NCI-H526 treated with DMSO at 0.1 percent for 48 hours (cell line): ENCODE results near the gene MORC3.
"Not testable (repeated sequence)": the region's sequence is repeated elsewhere in the genome, so short reads cannot be mapped to it uniquely, and the experiment has no call there.

Experiments used
- DNase-seq: peaks from one replicate; lab custom pipeline; 2025; lab: John Stamatoyannopoulos, UW

MORC3 gene

DNA sequence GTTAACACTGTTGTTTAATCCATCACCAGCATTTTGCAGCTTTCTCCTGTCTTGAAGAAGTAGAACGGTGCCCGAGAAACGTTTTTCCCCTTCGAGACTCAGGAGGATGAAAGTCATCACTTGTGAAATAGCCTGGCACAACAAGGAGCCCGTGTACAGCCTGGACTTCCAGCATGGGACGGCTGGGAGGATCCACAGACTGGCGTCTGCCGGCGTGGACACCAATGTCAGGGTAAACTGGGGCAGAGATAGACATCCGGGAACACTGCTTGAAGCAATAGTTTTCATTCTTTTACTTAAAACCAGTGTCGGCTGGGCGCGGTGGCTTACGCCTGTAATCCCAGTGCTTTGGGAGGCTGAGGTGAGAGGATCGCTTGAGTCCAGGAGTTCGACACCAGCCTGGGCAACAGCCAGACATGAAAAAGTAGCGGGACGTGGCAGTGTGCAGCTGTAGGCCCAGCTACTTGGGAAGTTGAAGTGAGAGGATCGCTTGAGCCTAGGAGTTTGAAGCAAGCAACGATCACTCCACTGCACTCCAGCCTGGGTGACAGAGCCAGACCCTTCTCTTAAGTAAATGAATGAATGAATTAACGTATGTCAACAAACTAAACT, 66.1 kb downstream of the MORC3 start:
- DNase-seq, result no peak

DNA sequence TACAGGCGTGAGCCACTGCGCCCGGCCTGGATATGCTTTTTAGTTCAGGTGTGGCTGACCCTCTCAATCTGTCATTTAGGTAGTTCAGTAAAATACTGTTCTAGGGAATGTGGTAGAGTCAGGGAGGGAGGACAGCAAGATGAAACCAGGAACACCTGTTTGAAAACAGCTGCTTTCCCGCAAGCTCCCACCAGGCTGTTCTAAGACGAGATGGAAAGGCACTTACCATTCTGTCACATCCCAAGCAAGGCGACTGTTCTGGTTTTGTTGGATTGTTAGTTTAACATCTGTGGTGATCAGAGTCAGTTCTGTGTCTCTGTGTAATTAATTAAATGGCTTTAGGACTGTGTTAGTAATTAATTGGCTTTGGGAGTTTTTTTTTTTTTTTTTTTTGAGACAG, 68.1 kb downstream of the MORC3 start:
- DNase-seq, result no peak

DNA sequence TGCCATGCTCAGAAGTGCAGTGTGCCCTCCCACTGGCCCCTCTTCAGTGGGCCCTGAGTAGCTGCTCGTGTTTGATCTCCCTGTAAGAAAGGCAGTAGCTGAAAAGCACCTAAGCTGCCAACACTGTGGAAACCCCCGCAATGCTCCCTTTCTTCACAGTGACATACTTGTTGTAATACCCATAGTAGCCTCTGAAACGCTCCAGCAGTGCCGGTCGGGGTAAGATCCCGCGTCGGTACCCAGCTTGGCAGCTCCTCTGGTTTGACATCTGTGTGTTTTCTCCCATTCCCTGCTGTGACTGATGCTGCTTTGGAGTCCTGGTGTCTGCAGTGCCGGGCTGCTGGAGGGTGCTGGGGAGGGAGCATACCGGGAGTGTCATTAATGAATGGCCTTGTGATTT, 68.8 kb downstream of the MORC3 start:
- DNase-seq, result no peak

DNA sequence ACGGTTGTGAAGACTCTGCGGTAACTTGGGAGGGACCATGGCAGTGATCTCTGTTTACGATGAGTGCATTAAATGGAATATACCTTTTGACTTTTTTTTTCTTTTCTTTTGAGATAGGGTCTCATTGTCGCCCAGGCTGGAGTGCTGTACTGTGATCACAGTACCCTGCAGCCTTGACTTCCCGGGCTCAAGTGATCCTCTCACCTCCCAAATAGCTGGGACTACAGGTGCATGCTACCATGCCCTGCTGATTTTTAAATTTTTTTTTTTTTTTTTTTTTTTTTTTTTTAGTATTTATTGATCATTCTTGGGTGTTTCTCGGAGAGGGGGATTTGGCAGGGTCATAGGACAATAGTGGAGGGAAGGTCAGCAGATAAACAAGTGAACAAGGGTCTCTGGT, 71.7 kb downstream of the MORC3 start:
- DNase-seq, result not testable (repeated sequence)

DNA sequence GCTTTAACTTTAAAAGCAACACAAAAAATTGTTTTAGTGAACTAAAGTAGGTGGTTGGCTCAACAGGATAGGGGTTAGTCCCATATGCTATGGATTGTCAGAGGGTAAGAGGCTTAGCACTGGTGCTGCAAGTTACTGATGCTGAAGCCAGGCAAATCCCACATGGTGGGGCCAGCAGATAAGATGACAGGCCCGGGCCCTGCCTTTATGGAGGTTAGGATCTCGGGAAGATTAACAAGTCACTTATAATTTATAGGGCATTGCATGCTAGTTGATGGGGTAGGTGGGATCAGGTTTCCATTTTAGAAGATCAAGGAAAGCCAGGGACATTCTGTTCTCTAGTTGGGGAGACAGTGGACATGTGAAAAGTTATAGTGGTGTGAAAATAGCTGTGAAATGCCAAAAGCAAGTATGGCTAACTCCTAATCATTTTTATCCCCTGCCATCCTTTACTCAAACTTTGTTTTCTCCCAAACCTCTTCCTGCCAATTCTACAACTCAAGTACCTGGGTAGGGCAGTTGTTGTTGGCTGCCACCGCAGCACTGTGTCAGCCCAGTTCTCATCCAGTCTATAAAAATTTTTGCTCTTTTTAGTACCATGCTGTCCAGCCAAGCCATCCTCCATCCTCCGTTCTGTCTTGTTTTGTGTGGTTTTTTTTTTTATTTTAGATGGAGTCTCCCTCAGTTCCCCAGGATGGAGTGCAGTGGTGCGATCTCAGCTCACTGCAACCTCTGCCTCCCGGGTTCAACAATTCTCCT, 75.5 kb downstream of the MORC3 start:
- no peak for DNase-seq

DNA sequence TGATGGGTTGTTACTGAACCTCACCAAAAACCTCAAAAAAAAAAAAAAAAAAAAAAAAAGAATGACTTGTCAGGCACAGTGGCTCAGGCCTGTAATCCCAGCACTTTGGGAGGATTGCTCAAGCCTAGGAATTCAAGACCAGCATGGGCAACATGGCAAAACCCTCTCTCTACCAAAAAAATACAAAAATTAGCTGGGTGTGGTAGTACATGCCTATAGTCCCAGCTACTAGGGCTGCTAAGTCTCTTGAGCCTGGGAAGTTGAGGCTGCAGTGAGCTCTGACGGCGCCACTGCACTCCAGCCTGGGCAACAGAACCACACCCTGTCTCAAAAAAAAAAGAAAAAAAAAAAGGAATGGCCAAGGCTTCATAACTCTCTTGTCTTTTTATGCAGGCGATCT, 76.3 kb downstream of the MORC3 start:
- DNase-seq, result no peak

DNA sequence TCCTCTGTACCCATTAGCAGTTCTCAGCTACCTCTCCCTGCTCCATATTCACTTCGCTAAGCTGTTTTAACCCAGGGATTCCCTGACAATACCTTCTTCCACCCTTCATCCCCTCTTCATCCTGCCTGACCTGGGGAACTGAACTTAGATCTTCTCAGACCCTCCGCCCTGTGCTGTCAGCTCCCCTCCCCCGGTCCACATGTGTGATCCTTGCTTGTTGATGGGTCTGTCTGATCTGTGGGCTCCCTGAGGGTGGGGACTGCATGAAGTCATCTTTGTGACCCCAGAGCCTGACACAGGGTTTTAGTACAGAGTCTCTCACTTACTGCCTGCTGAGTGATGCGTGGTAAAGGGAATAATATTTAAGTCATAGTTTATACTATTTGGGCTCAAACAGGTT, 77.0 kb downstream of the MORC3 start:
- DNase-seq, result no peak

DNA sequence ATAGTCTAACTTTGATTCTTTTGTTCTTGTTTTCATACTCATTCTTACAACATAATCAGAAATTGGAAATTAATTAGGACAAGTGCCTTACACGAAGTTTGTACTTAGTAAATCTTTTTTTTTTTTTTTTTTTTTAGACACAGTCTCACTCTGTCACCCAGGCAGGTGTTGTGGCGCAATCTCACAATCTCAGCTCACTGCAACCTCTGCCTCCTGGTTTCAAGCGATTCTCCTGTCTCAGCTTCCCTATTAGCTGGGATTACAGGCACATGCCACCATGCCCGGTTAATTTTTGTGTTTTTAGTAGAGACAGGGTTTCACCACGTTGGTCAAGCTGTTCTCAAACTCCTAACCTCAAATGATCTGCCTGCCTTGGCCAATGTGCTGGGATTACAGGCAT, 77.6 kb downstream of the MORC3 start:
- DNase-seq, result no peak

DNA sequence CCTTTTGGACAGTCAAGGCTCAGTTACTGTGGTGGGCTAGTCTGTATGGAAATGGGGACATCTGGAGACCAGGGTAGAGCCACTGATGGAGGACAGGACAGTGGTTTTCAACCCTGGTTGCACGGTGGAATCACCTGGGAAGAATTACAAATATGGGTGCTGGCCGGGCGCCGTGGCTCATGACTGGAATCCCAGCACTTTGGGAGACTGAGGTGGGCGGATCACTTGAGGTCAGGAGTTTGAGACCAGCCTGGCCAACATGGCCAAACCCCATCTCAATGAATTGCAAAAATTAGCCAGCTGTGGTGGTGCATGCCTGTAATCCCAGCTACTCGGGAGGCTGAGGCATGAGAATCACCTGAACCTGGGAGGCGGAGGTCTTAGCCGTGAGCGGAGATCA, 79.7 kb downstream of the MORC3 start:
- DNase-seq, result not testable (repeated sequence)

DNA sequence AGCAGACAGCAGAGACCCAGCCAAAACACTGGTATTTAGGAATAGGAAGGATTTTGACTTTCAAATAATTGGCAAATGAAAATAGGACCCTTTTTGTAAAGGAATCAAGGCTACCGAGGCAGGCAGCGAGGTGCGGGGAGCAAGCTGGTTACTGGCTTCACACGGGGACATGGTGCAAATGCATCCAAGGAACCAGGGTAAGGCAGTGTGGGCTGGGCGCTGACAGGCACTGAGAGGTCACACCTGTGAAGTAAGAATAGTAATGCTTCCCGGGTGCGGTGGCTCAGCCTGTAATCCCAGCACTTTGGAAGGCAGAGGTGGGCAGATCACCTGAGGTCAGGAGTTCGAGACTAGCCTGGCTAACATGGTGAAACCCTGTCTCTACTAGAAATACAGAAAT, 80.7 kb downstream of the MORC3 start:
- no peak for DNase-seq

DNA sequence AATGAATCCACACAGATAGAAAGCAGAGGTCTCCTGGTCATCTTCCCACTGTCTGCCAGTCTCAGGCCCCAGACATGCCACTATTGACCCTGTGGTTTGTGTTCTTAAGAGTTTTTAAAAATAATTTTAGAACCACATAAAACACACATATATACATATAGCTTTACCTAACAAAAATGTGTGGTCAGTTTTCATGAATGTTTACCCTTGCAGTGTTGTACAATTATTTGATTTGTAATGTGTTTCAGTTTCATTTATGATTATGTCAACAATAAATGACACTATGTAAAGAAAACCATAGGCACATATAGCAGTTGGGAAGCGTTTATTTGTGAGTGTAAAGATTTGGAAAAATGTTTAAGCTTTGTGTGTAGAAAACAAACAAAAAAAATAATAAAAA, 82.3 kb downstream of the MORC3 start:
- no peak for DNase-seq

DNA sequence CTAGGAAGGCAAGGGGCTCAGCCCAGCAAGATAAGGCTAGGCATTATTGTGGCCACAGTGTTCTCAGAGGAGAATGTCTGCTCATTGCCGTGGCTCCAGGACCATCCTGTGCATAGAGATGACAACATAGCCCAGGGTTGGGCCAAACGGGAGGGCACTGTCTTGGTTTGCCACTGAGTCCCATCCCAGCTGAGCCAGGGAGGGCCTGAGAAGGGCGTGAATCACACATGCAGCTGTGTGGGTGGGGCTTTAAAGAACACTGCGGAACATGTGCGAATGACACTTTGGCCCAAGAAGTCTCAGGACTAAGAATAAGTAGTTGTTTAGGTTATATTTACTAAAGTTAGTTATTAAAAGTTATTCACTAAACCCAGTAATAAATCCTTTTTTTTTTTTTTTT, 83.7 kb downstream of the MORC3 start:
- DNase-seq, result no peak

DNA sequence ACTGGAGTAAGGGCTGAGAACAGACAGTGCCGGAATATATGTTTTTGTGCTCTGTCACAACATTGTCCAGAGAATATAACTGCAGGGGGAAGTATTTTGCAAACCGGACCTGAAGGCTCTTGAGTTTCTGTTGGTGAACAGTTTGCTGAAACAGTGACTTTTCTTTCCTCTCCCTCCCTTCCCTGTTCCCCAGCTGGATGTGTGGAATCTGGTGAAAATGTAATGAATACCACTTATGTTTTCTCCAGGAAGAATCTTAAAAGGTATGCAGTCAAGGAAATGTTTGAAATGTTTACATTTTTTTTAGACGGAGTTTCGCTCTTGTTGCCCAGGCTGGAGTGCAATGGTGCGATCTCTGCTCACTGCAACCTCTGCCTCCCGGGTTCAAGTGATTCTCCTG, 88.6 kb downstream of the MORC3 start:
- no peak for DNase-seq

DNA sequence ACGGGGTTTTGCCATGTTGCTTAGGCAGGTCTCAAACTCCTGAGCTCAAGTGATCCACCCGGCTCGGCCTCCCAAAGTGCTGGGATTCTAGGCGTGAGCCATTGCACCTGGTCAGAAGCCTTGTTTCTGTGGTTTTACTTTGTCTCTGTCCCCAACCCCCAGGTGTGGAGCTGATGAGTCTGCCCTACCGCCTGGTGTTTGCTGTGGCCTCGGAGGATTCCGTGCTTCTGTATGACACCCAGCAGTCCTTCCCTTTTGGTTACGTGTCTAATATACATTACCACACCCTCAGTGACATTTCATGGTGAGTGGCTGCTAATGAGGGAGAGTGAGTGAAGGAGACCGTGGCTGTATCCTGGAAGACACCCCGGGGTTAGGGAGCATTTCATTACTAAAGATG, 91.3 kb downstream of the MORC3 start:
- no peak for DNase-seq

DNA sequence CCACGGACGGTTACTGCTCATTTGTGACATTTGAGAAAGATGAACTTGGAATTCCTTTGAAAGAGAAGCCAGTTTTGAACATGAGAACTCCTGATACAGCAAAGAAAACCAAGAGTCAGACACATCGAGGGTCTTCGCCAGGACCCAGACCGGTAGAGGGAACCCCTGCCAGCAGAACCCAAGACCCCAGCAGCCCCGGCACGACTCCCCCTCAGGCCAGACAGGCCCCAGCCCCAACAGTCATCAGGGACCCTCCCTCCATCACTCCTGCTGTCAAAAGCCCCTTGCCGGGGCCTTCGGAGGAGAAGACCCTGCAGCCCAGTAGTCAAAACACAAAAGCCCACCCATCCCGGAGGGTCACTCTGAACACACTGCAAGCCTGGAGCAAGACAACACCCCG, 92.9 kb downstream of the MORC3 start:
- DNase-seq, result no peak

DNA sequence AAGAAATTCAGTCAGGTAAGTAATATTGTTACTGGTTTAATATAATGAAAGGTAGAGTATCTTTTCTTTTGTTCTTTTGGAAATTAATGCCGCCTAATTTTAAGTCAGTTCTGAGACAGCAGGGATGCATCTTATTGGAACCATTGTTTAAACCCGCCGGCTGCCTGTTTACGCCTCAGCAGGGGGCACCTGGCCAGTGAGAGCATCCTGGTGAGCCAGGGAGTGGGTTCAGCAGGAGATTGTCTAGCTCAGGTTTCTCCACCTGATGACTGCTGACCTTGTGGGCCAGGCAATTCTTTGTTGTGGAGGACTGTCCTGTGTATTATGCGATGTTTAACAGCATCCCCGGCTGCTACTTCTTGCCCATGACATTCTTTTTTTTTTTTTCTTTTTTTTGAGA, 95.4 kb downstream of the MORC3 start:
- DNase-seq, result no peak

DNA sequence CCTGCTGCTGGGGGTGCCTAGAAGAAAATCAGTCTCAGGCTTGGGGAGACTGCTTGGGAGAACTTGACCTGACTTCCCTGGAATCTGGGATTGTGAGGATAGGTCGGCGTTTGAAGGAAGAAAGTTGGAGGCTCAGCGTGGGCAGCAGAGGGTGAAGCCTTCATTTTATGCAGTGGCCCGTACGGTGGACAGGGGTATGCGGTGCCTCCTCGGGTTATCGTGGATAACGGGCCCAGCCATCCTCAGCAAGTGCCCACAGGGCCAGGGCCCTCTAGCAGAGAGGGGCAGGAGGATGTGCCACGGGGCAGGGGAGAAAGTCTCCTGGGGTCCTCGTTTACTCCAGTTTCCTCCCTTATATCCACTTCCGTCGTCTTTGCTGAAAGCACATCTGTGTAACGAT, 99.2 kb downstream of the MORC3 start:
- no peak for DNase-seq

DNA sequence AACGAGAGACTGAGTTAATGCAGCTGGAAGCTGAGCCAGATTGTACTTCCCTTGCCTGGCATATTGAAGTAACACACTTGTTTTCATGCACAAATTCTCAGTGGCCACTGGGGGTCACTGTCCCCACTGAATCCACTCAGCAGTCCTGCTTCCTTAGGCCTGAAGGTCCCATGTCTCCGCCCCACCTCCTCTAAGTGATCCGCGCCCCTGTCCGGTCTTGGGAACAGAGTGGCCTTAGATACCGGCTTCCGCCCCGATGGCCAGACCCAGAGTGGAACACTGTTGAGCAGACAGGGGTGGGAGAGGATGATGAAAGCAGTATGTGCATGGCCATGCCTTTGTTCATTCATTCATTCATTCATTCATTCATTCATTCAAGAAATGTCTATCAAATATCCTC, 100.0 kb downstream of the MORC3 start:
- peak; percentile 60 for DNase-seq

DNA sequence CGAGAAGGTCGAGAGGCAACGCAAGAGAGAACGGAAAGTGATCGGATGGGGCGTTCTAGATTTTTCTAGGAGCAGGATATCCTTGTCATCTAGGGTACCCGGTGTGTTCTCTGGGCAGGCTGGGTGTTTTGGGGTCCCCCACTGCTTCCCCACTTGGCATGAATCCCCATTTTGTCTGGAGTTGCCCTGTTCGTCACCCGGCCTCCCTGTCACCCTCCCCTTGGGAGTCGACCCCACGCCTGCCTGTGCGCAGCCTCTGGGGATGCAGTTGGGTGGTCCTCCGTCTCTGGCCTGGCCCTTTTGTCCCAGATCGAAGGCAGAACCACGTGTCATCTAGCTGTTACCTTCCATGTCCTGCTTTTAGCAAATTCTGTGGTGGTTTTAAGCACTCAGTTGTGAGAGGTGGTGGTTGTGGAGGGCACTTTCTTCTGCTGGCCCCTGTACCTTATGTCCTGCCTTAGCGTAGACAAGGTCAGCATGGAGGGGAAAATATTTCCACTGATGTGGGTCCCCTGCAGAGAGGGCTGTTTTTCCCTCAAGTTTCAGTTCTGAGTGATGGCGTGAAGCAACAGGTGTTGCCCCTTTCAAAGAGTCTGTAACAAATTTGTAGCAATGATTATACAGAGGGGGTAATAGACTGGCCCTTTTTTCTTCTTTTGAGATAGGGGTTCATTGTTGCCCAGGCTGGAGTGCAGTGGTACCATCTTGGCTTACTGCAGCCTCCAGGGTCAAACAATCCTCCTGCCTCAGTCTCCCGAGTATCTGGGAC, 100.8 kb downstream of the MORC3 start:
- no peak for DNase-seq

DNA sequence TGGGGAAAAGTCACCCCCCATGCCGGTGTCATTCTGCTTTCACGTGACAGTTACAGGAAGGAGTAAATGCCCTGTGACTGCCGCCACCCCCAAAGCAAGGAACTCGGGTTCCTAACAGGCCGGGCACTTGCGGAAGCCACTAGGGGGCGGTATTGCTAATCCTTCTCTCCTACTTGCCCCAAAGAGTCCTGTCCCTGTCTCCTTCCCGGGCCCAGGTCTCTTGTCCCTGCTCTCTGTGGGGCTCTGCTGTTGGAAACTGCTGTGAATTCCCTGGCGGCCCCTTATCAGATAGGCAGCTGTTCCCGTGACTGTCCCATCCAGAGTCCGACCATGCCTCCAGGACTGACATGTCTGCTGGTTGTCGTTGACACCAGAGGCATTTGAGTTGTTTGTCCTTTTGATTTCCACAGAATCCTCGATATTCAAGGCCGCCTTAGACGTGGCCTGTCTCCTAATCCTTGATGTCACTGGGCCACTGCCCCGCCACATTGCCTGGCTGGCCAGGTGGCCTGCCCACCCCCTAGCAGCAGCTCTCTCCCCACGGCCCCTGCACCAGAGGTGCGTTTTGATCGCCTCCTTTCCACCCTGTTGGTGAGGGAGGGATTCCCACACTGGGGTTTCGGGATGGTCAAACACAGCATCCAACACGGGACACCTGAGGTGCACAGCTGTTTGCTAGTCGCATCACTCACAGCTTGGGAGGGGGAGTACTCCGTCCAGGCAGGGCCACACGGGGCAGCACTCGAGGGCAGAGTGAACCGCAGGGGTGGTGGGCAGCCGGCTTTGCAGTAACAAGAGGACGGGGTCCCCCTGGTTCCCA, 102.5 kb downstream of the MORC3 start:
- DNase-seq, result peak; percentile 14

DNA sequence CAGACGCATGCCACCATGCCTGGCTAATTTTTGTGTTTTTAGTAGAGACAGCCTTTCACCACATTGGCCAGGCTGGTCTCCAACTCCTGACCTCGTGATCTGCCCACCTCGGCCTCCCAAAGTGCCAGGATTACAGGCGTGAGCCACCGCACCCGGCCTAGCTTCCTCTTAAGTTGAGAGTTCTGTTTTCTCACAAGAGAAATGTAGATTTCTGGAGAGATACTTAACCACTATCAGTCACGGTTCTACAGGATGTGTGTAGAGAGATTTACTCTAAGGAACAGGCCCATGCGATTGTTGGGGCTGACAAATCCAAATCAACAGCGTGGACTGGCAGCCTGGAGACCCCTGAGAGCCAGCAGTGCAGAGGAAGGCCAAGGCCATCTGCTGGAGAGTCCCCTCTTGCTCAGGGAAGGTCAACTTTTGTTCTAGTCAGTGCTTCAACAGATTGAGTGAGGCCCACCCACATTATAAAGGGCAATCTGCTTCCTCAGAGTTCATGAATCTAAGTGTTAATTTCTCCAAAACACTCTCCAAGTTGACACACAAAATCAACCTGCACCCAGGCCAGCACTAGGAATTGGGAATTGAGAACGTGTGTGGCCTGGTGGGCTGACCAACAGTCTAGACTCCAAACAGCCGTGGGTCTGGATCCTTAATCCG, 103.9 kb downstream of the MORC3 start:
- DNase-seq, result no peak

DNA sequence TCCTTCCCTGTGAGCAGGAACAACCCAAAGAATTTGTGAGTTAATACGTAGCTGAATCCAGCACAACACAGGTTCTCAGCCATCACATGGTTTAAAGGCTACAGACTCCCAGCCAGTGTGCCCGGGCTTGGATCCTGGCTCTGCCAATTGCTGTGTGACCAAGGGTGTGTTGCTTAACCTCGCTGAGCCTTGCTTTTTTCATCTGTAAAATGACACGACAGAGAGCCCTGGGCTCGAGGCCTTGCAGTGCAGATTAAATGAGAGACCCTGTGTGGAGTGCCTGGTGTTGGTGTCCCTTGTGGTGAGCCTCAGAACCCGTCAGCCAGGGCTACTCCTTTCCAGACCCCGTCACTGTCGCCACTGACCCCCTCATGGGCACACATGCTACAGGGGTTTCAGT, 104.6 kb downstream of the MORC3 start:
- DNase-seq, result no peak
